Activated CD8-positive, alpha-beta T cell treated with anti-CD3 and anti-CD28 coated beads for 36 hours (primary cell): ENCODE data around the gene CGB8. TPM values are rescaled to one million over a fixed set of nuclear protein-coding genes. Genes with fewer than 3 reads are reported as not detected.

Experiments
- ATAC-seq: fragments of 200-7000 bp; cut with Tn5 transposase; one replicate; pipeline ENCODE4 v1.10.0; 2021; ENCODE audit warnings: mild to moderate bottlenecking, moderate library complexity
- CTCF ChIA-PET: fragments of 350-600 bp; sonication (Branson Sonifier 250); formaldehyde crosslinking; loops from one replicate; lab custom pipeline; 2021; ENCODE audit warnings: antibody characterized with exemption; lab: Charles Lee
- POLR2A ChIA-PET: fragments of 350-600 bp; sonication (Branson Sonifier 250); formaldehyde crosslinking; loops from one replicate; lab custom pipeline; 2021; ENCODE audit warnings: antibody characterized with exemption; lab: Charles Lee
- DNase-seq: peaks from one replicate; pipeline ENCODE4 v3.0.0-alpha.2; 2020
- H3K27ac Mint-ChIP-seq: one replicate; pipeline ENCODE4 v1.8.0; 2021; ENCODE audit warnings: mild to moderate bottlenecking, mixed read lengths
- H3K27me3 Mint-ChIP-seq: one replicate; pipeline ENCODE4 v1.8.0; 2021; ENCODE audit warnings: mixed read lengths
- H3K36me3 Mint-ChIP-seq: one replicate; pipeline ENCODE4 v1.8.0; 2021; ENCODE audit warnings: low read depth, mixed read lengths
- H3K4me1 Mint-ChIP-seq: one replicate; pipeline ENCODE4 v1.8.0; 2021; ENCODE audit warnings: low read depth, mixed read lengths
- H3K4me3 Mint-ChIP-seq: one replicate; pipeline ENCODE4 v1.8.0; 2021; ENCODE audit warnings: mild to moderate bottlenecking, moderate library complexity, mixed read lengths
- H3K9me3 Mint-ChIP-seq: one replicate; pipeline ENCODE4 v1.8.0; 2021; ENCODE audit warnings: mixed read lengths
- CTCF ChIP-seq: fragments of 200-600 bp; IDR thresholded peaks from one replicate; pipeline ENCODE4 v1.8.0; 2022; ENCODE audit warnings: antibody characterized with exemption, mild to moderate bottlenecking
- intact Hi-C: fragments of 100-400 bp; cut with micrococcal nuclease; formaldehyde crosslinking; loops from one replicate; pipeline ENCODE4 v1.10.0; 2022
- microRNA-seq: library from miRNA; unstranded; fragments of <30 nt; microRNA quantifications from one replicate; pipeline ENCODE4 v1.2.0, GENCODE V29; 2022; ENCODE audit warnings: borderline microRNAs expressed, borderline replicate concordance
- total RNA-seq, 2 experiments: library from RNA; stranded (reverse); gene quantifications; one replicate each; pipeline ENCODE4 v1.2.3, GENCODE V29; 2021

CGB8 gene
- total RNA-seq, 2 experiments from 2014 or later: not detected

DNA sequence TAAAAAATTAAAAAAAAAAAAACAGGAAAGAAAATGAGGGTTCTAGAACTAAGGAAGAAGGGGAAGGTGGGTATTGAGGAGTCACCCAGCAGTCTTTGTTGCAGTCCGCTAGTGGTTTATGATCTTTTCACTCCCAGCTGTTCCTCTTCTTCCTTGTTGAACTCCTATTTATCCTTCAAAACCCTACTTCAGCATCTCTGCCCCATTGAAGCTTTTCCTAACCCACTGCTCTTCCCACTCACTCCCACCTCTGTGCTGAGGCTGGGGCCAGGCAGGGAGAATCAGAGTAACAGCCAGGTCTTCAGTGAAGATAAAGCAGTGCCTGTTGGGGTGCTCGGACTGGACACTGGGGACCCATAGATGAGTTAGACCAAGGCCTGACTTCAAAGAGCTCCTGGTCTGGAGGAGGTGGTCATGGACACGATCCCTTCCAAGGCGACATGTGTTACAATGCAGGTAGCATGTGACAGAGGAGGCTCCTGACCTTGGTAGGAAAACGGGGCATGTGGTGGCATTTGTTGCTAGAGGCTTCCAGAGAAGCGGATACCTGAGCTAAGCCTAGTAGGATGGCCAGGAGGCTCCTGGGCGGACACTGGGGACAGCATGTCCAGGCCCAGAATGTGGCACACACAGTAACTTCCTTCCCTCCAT lies 43.8 kb downstream of the CGB8 start:
- ChIA-PET POLR2A (interaction anchor here (1.3 to 2.1 kb wide), 2 partner anchors 11 to 12 kb away, joined by 4 to 8 read pairs; partner anchors contain the start of genes LHB and RUVBL2), CTCF (interaction anchor here (1.8 to 2.2 kb wide), 2 partner anchors 12 to 35 kb away, joined by 6 to 7 read pairs; partner anchors contain the start of genes GYS1 and RUVBL2)
- peaks cover 25% of the 10 kb centered on the region for H3K36me3 Mint-ChIP-seq
- TF ChIP-seq CTCF: no peak
- H3K27me3 Mint-ChIP-seq: no peaks in the 10 kb centered on the region
- intact Hi-C loops: no loop called here
- ATAC-seq (no peak), DNase-seq (no peak)
- no peak overlapping the region for H3K4me3 Mint-ChIP-seq
- no peaks in the 10 kb centered on the region for H3K9me3 Mint-ChIP-seq
- H3K27ac Mint-ChIP-seq: no peak overlapping the region
- no peaks in the 10 kb centered on the region for H3K4me1 Mint-ChIP-seq

GRCh38 chr19:49004133-49004532 lies 44.8 kb downstream of the CGB8 start:
- no peak for DNase-seq
- no peak for TF ChIP-seq CTCF
- ChIA-PET CTCF (interaction anchor here (1.8 kb wide), 1 partner anchor 11 kb away, joined by 6 read pairs; the partner anchor contains the start of genes GYS1 and RUVBL2), POLR2A (no interaction called here)
- H3K4me1 Mint-ChIP-seq: peaks cover 6% of the 10 kb centered on the region
- H3K27ac Mint-ChIP-seq: no peak overlapping the region
- ATAC-seq: no peak
- no peak overlapping the region for H3K4me3 Mint-ChIP-seq
- intact Hi-C loops: no loop called here
- peaks cover 33% of the 10 kb centered on the region for H3K36me3 Mint-ChIP-seq
- no peaks in the 10 kb centered on the region for H3K9me3 Mint-ChIP-seq
- no peaks in the 10 kb centered on the region for H3K27me3 Mint-ChIP-seq

DNA sequence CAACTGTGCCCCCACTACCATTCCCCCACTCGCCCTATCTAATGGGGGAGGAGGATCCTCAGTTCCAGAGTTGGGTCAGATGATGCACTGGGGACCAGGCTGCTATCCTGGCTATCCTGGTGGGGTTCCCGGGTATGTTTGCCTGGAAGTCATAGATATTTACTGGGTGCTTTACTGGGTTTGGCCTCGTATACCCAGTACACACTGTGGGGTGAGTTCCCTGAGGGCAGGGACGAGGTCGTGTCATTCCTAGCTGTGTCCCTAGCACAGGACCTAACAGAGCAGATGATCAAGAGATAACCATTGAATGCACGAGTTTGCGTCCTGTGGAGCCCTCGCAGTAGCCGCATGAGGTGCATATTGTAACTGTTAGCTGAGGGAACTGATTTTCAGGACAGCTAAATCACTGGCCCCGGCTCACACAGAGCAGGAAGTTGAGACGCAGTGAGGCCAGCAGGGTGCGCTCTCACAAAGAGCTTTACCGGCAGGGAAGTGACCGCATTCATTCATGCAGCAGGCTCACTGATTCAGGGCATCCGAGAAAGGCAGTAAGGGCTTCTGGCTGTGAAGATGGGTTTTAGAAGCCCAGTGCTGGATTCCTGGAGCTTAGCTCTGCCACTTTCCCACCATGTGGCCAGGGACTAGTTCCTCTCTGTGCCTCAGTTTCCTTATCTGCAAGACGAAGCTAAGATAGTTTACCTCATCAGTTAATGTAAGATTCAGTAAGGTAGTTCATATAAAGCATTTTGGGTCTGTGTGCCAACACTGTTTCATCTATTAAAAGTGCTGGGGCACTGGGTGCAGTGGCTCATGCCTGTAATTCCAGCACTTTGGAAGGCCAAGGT lies 49.2 kb downstream of the CGB8 start:
- peak; percentile 57 for TF ChIP-seq CTCF
- DNase-seq (peak; percentile 77), ATAC-seq (peak; percentile 87)
- Mint-ChIP-seq H3K4me3 (no peak overlapping the region), H3K4me1 (peaks cover 25% of the 10 kb centered on the region), H3K9me3 (no peaks in the 10 kb centered on the region), H3K36me3 (peaks cover 35% of the 10 kb centered on the region), H3K27me3 (no peaks in the 10 kb centered on the region), H3K27ac (no peak overlapping the region)
- CTCF ChIA-PET: interaction anchor here (0.7 to 2.0 kb wide), 18 partner anchors 8 to 227 kb away, joined by 3 to 11 read pairs (median 5); a partner anchor contains a TSS
- POLR2A ChIA-PET: interaction anchor here (0.8 kb wide), 2 partner anchors 93 to 147 kb away, joined by 4 to 5 read pairs; no protein-coding TSS in a partner anchor
- intact Hi-C loops: no loop called here

DNA sequence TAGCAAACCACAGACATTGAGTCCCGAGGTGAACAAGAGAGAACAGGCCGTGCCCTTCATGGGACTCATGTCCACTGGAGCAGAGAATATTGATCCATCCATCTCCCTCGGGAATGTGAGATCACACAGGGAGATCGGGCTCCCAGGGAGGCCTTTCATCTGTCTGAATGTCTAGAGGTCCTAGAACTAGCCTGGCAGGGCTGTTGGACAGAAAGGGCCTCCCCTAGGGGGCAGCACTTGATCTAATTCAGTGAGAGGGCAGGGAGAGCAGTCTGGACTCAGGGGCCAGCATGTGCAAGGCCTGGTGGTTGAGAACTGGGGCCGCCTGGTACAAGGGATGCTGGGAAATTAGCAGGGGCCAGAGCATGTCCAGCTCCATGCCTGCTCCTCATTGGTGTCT lies 50.9 kb downstream of the CGB8 start:
- no peaks in the 10 kb centered on the region for H3K9me3 Mint-ChIP-seq
- no peaks in the 10 kb centered on the region for H3K27me3 Mint-ChIP-seq
- POLR2A ChIA-PET: interaction anchor here (0.6 to 2.1 kb wide), 3 partner anchors 21 to 142 kb away, joined by 3 to 4 read pairs (median 3); no protein-coding TSS in a partner anchor
- H3K27ac Mint-ChIP-seq: no peak overlapping the region
- H3K36me3 Mint-ChIP-seq: peaks cover 29% of the 10 kb centered on the region
- TF ChIP-seq CTCF: peak; percentile 69
- CTCF ChIA-PET: interaction anchor here (0.5 to 1.7 kb wide), 14 partner anchors 9 to 97 kb away, joined by 3 to 6 read pairs (median 4); partner anchors contain the start of gene CGB7
- H3K4me3 Mint-ChIP-seq: no peak overlapping the region
- ATAC-seq (no peak), DNase-seq (peak; percentile 79)
- intact Hi-C loops: no loop called here
- peaks cover 32% of the 10 kb centered on the region for H3K4me1 Mint-ChIP-seq

Small RNA genes within 50 kb of the gene (microRNA-seq; reads per million reads assigned to microRNA genes)
- not detected for gene MIR6798

Other genes starting within 250 kb of the CGB8 start
- 10 to 100 TPM; 59.5 to 63.3 TPM for gene BCAT2, start 238.1 kb downstream of the CGB8 start, total RNA-seq
- gene HSD17B14, start 212.6 kb downstream of the CGB8 start, total RNA-seq: under 1 TPM; 0.47 to 0.56 TPM
- 1 to 10 TPM; 9.4 to 9.7 TPM for gene PLEKHA4, start 180.5 kb downstream of the CGB8 start, total RNA-seq
- gene PPP1R15A, start 176.7 kb downstream of the CGB8 start, total RNA-seq: 10 to 100 TPM; 77.8 to 81.2 TPM
- under 1 TPM; 0.68 to 0.85 TPM for gene TULP2, start 150.4 kb downstream of the CGB8 start, total RNA-seq
- 100 to 1,000 TPM; 102 to 114 TPM for gene NUCB1, start 148.8 kb downstream of the CGB8 start, total RNA-seq
- 1 to 10 TPM; 1.4 to 2.8 TPM for gene DHDH, start 115.4 kb downstream of the CGB8 start, total RNA-seq
- 100 to 1,000 TPM; 182 to 189 TPM for gene BAX, start 94.2 kb downstream of the CGB8 start, total RNA-seq
- 1,000 to 10,000 TPM; 1,296 to 1,324 TPM for gene FTL, start 83.8 kb downstream of the CGB8 start, total RNA-seq
- 10 to 100 TPM; 58.1 to 58.7 TPM for gene GYS1, start 55.8 kb downstream of the CGB8 start, total RNA-seq
- 100 to 1,000 TPM; 175 to 176 TPM for gene RUVBL2, start 55.2 kb downstream of the CGB8 start, total RNA-seq
- not detected for gene LHB, start 32.0 kb downstream of the CGB8 start, total RNA-seq
- gene CGB3, start 24.8 kb downstream of the CGB8 start, total RNA-seq: not detected
- gene CGB2, start 17.2 kb downstream of the CGB8 start, total RNA-seq: not detected
- gene CGB1, start 12.2 kb downstream of the CGB8 start, total RNA-seq: not detected
- not detected for gene CGB5, start 5.3 kb downstream of the CGB8 start, total RNA-seq
- gene CGB7, start 8.6 kb upstream of the CGB8 start, total RNA-seq: not detected
- gene NTF4, start 15.7 kb upstream of the CGB8 start, total RNA-seq: not detected
- gene KCNA7, start 23.6 kb upstream of the CGB8 start, total RNA-seq: not detected
- gene SNRNP70, start 36.3 kb upstream of the CGB8 start, total RNA-seq: 100 to 1,000 TPM; 187 to 188 TPM
- gene LIN7B, start 65.3 kb upstream of the CGB8 start, total RNA-seq: 1 to 10 TPM; 2.1 to 4.4 TPM
- gene C19orf73, start 70.0 kb upstream of the CGB8 start, total RNA-seq: 1 to 10 TPM; 1.5 to 2.0 TPM
- 1 to 10 TPM; 3.9 to 5.1 TPM for gene PPFIA3, start 70.4 kb upstream of the CGB8 start, total RNA-seq
- gene HRC, start 106.3 kb upstream of the CGB8 start, total RNA-seq: not detected
- under 1 TPM; 0.40 to 0.54 TPM for gene TRPM4, start 108.7 kb upstream of the CGB8 start, total RNA-seq